AG10803 (cell line): ENCODE measurements around the gene POTEM.
"Not testable (repeated sequence)": the region's sequence is repeated elsewhere in the genome, so short reads cannot be mapped to it uniquely, and the experiment has no call there.

Source experiments
- DNase-seq: peaks from one replicate; pipeline ENCODE4 v3.0.0; 2010; ENCODE audit warnings: low read depth
- H3K4me3 ChIP-seq: 2 replicates; pipeline ENCODE4 v1.5.1; 2011; ENCODE audit warnings: mild to moderate bottlenecking, low read length, control low read depth

POTEM gene

DNA sequence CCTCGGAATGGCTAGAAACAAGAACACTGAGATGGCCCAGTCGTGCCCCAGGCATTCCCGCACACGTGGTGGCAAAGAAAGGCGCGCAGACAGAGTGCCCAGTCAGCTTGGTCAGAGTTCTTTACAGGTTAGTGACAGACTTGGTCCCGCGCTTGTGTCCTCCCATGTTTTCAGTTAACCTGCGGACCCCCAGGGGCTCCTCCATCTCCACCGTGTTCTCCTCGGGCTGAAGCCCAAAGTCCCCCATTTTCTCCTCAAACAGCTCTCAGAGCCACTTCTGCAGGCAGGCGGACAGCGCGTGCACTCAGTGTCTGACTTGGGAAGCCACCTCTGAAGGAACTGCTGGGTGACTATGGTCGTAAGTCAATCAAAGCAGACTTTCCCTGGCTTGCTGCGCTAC, 60.7 kb downstream of the POTEM start:
- H3K4me3 ChIP-seq, DNase-seq: not testable (repeated sequence)

DNA sequence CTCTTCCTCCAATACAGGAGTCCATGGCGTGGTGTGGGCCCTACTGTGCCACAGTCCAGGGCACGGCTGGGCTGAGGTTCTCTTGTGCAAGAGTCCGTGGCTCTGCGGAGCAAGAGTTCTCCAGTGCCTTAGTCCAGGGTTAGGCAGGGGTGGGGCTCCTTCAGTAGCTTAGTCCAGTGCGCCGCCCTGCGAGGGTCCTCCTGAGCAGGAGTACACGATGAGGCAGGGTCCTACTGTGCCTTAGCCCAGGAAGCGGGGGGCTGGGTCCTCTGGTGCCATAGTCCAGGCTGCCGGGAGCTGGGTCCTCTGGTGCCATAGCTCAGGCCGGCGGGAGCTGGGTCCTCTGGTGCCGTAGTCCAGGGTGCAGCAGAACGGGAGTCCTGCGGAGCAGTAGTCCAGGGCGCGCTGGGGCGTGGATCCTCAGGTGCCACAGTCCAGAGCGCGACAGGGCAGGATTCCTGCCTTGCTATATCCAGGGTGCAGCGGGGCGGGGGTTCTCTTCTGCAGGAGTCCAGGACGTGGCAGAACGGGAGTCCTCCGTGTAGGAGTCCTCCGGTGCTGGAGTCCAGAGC, 69.7 kb downstream of the POTEM start:
- not testable (repeated sequence) for DNase-seq, H3K4me3 ChIP-seq

DNA sequence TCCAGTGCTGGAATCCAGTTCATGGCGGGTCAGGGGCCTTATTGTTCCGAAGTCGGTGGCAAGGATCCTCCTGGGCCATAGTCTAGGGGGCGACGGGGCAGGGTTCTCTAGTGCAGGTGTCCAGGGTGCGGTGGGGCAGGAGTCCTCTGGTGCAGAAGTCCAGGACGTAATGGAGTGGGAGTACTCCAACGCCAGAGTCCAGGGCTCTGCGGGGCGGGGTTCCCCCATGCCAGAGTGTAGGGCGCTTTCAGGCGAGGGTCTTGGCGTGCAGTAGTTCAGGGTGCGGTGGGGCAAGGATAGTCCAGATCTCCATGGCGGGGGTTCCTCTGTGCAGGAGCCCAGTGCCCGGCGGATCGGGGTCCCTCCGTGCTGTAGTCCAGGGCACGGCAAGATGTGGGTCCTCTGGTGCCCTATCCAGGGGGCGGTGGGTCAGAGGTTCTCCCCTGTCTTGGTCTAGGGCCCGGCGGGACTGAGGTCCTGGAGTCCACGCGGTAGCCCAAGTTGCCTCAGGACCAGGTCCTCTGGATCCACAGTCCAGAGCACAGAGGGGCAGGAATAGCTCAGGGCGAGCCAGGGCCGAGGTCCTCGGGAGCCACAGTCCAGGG, 70.9 kb downstream of the POTEM start:
- not testable (repeated sequence) for H3K4me3 ChIP-seq, DNase-seq

DNA sequence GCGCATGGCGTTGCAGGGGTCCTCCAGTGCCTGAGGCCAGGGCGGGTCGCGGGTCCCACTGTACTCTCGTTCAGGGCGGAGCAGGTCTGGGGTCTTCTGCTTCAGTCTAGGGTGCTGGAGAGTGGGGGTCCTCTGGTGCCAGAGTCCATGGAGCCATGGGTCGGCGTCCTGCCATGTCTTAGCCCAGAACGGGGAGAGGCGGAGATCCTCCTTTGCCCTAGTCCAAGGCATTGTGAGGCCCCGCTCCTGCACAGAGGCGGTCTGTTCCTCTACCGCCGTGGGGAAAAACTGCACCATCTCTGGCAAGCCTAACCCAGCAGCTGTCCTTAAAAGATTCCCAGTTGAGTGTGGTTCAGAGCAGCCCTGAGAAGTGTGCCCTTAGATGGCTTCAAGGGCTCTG, 71.6 kb downstream of the POTEM start:
- DNase-seq, H3K4me3 ChIP-seq: not testable (repeated sequence)

DNA sequence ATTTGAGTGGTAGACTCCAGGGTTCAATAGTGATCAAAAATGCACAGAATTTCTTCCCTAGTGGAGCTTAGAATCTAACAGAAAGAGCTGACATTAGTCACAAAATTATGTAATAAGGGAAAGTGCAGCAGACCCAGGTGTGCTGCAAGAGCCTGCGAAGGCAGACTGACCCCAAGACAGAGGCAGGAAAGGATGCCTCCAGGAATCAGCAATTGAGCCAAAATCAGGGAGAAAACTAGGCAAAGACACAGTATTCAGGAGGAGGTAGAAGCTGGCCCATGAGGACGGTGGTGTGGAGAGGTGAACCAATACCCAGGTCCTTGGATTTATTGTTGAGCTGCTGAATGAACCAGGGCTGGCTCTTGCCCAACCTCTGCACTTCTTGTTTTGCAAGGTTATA, 76.2 kb downstream of the POTEM start:
- DNase-seq, H3K4me3 ChIP-seq: not testable (repeated sequence)
